NCI-H2029 treated with DMSO at 0.1 percent for 48 hours (cell line): Measurements from ENCODE around the gene PIGN.

Experiments
- DNase-seq: peaks from one replicate; lab custom pipeline; 2025; lab: John Stamatoyannopoulos, UW

Gene PIGN

DNA sequence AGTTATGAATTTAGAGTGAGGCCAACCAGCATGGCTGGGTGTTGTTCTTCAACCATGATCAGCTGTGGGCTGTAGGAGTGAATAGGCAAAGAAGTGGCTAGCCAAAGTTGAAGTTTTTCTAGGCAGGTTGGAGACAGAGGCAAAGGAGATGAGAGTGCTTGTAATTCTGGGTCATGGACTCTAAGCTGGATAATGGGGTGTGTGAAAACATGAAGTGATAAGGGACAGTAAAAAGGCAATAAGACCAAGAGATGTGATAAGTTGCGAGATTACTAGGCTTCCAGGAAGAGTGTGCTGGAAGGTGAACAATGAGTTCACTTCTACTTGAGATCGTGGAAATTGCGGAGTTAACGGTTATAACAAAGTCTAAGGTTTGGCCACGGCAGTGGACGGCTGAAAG lies 175.4 kb downstream of the PIGN start:
- no peak for DNase-seq

DNA sequence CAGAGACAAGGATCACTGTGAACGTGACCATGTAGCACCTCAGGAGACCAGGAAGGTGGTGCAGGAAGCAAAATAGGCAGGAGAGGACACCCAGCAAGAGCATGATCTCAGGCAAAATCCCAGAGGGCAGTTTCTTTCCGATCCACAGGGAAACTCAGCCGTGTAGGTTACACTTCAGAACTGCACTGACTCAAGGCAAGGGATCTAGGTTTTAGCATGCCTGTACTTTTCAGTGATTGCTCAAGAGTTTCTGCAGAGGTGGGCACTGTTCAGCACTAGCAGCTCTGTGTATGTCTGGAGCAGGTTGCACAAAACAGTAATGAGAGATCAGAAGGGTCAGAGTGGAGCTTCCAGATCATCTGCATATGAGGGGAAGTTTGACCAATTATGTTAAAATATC lies 177.3 kb downstream of the PIGN start:
- no peak for DNase-seq

GRCh38 chr18:62001396-62001795 lies 185.5 kb downstream of the PIGN start:
- no peak for DNase-seq

DNA sequence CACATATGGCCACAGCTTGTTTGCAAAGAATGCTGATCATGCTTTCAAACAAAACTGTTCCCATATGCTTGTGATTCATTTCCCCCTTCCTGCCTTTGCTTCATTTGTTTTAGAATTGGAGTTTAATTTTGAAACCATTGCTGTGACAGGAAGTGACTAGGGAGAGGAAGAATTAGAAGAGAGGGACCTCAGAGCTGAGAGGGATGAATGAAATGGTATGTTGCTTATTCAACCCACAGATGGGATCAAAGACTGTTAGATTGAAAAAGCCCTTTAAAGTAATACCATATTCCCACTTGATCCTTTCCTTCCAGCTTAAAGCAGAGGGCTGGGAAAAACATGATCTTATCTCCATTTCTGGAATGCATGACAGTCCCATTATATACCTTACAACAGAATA lies 187.9 kb downstream of the PIGN start:
- no peak for DNase-seq

GRCh38 chr18:61998335-61998734 lies 188.5 kb downstream of the PIGN start:
- no peak for DNase-seq

GRCh38 chr18:61995618-61996017 lies 191.2 kb downstream of the PIGN start:
- DNase-seq = no peak

DNA sequence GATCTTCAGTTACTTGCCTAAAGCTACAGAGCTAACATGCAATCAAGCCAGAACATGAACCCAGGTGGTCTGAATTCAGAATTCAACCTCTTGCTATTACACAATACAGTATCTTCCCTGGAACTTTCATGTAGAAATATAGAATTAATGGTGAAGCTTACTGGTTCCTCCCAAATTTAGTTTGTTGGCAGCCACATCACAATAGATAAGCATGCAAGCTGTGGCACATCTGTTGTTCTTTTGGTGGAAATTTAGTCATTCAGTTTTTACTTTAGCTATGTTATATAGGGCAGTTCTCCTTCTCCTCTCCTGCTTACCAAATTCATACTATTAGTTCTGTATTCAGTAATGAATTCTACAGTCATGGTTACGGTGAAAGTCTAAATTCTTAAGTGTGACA lies 193.0 kb downstream of the PIGN start:
- DNase-seq = no peak

- DNase-seq = no peak
Measured at GRCh38 chr18:61992923-61993322, 193.9 kb downstream of the PIGN start.

GRCh38 chr18:61992285-61992684 lies 194.6 kb downstream of the PIGN start:
- DNase-seq = no peak

- DNase-seq = no peak
Measured at GRCh38 chr18:61991836-61992235, 195.0 kb downstream of the PIGN start.

DNA sequence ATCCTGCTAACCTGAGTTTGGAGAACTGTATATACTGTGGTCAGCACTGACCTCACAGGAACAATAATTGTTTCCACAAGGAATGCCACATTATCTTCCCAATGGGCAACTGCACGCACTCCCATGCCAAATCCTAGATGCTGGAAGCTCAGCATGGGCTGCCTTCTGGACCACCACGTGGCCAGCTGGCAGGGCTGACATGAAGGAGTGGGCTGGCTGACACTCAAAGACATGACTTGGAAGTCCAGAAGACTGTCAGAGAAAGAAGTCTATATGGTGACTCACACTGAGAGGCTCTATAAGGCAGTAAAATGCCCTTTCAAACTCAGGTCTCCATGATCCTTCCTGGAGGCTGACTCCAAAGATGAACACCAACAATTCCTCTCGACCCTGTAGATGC lies 195.7 kb downstream of the PIGN start:
- no peak for DNase-seq
